Lower leg skin (tissue), 3 donors: ENCODE measurements around the gene SLC27A2.

Source experiments
- CTCF ChIP-seq, 3 donors: fragments of 450-650 bp; IDR thresholded peaks; one replicate each; pipeline ENCODE4 v1.5.1; 2016; ENCODE audit warnings: antibody characterized with exemption in 3 of 3, mild to moderate bottlenecking in 3 of 3, moderate library complexity in 2 of 3
- POLR2A ChIP-seq, 2 donors: fragments of 450-650 bp; IDR thresholded peaks; one replicate each; pipeline ENCODE4 v1.6.1; 2016 to 2017; ENCODE audit warnings: antibody characterized with exemption in 2 of 2, mild to moderate bottlenecking in 1 of 2, moderate library complexity in 1 of 2

- TF ChIP-seq CTCF (IDR thresholded peaks at IDR 0.05) (no peak), POLR2A (IDR thresholded peaks at IDR 0.05) (no peak)
Observed at GRCh38 chr15:50277370-50277769, 95.4 kb downstream of the SLC27A2 start.
